H9 (cell line): ENCODE results near the gene KCNMB1. TPM values are rescaled to one million over a fixed set of nuclear protein-coding genes. Genes with fewer than 3 reads are reported as not detected.

Experiments used
- DNase-seq: peaks from one replicate; pipeline ENCODE4 v3.0.0-alpha.2; 2017
- H2AFZ ChIP-seq: one replicate; pipeline ENCODE4 v1.6.1; 2013; ENCODE audit warnings: mild to moderate bottlenecking, low read length, control low read depth, moderate library complexity
- H2AK5ac ChIP-seq: 2 replicates; pipeline ENCODE4 v1.6.1; 2013; ENCODE audit warnings: low read length, control low read depth, mixed read lengths; ENCODE audit not compliant: insufficient read length
- H2BK120ac ChIP-seq: one replicate; pipeline ENCODE4 v1.6.1; 2013; ENCODE audit warnings: low read depth, mild to moderate bottlenecking, low read length, control low read depth, inconsistent platforms; ENCODE audit not compliant: poor library complexity, severe bottlenecking
- H2BK12ac ChIP-seq: 2 replicates; pipeline ENCODE4 v1.6.1; 2013; ENCODE audit warnings: low read length, control low read depth, mixed read lengths, low read depth; ENCODE audit not compliant: insufficient read length
- H2BK15ac ChIP-seq: 2 replicates; pipeline ENCODE4 v1.6.1; 2013; ENCODE audit warnings: low read depth, low read length, control low read depth
- H2BK20ac ChIP-seq: one replicate; pipeline ENCODE4 v1.6.1; 2013; ENCODE audit warnings: low read depth, mild to moderate bottlenecking, low read length, control low read depth, inconsistent platforms; ENCODE audit not compliant: poor library complexity, severe bottlenecking
- H2BK5ac ChIP-seq: 2 replicates; pipeline ENCODE4 v1.6.1; 2013; ENCODE audit warnings: low read length, control low read depth, mixed read lengths; ENCODE audit not compliant: insufficient read length
- H3K14ac ChIP-seq: 2 replicates; pipeline ENCODE4 v1.6.1; 2013; ENCODE audit warnings: low read length, control low read depth; ENCODE audit not compliant: insufficient read depth
- H3K18ac ChIP-seq: 2 replicates; pipeline ENCODE4 v1.6.1; 2013; ENCODE audit warnings: low read depth, mild to moderate bottlenecking, mixed read lengths, low read length, control low read depth; ENCODE audit not compliant: insufficient read length
- H3K23ac ChIP-seq: 2 replicates; pipeline ENCODE4 v1.6.1; 2013; ENCODE audit warnings: low read length, control low read depth, mixed read lengths, low read depth; ENCODE audit not compliant: insufficient read length
- H3K23me2 ChIP-seq: 2 replicates; pipeline ENCODE4 v1.6.1; 2013; ENCODE audit warnings: low read depth, mild to moderate bottlenecking, mixed read lengths, low read length, control low read depth; ENCODE audit not compliant: insufficient read length, poor library complexity, severe bottlenecking
- H3K27ac ChIP-seq: 2 replicates; pipeline ENCODE4 v1.5.1; 2013; ENCODE audit warnings: low read length, control low read depth, mixed read lengths, low read depth; ENCODE audit not compliant: insufficient read length
- H3K27me3 ChIP-seq: 2 replicates; pipeline ENCODE4 v1.6.1; 2013; ENCODE audit warnings: low read length, control low read depth, inconsistent platforms; ENCODE audit not compliant: insufficient read depth
- H3K4ac ChIP-seq: 2 replicates; pipeline ENCODE4 v1.6.1; 2013; ENCODE audit warnings: low read depth, mild to moderate bottlenecking, control low read depth, inconsistent platforms, low read length, moderate library complexity
- H3K4me1 ChIP-seq: 2 replicates; pipeline ENCODE4 v1.6.1; 2013; ENCODE audit warnings: low read length, control low read depth, inconsistent platforms; ENCODE audit not compliant: insufficient read depth
- H3K4me2 ChIP-seq: 2 replicates; pipeline ENCODE4 v1.6.1; 2013; ENCODE audit warnings: low read length, control low read depth, mixed read lengths; ENCODE audit not compliant: insufficient read length, insufficient read depth
- H3K56ac ChIP-seq: 2 replicates; pipeline ENCODE4 v1.6.1; 2013; ENCODE audit warnings: low read depth, mild to moderate bottlenecking, mixed read lengths, low read length, control low read depth; ENCODE audit not compliant: insufficient read length
- H3K79me1 ChIP-seq: 2 replicates; pipeline ENCODE4 v1.6.1; 2013; ENCODE audit warnings: low read depth, mild to moderate bottlenecking, moderate library complexity, low read length, control low read depth, inconsistent platforms; ENCODE audit not compliant: insufficient read depth, poor library complexity, severe bottlenecking
- H3K79me2 ChIP-seq: 2 replicates; pipeline ENCODE4 v1.6.1; 2013; ENCODE audit warnings: low read length, control low read depth, inconsistent platforms; ENCODE audit not compliant: insufficient read depth
- H3K9ac ChIP-seq: 2 replicates; pipeline ENCODE4 v1.6.1; 2013; ENCODE audit warnings: low read length, control low read depth, mixed read lengths; ENCODE audit not compliant: insufficient read length; ENCODE audit errors: extremely low read depth
- H3K9me3 ChIP-seq: one replicate; pipeline ENCODE4 v1.6.1; 2013; ENCODE audit warnings: low read depth, low read length, inconsistent platforms; ENCODE audit not compliant: control insufficient read depth
- H3T11ph ChIP-seq: one replicate; pipeline ENCODE4 v1.6.1; 2013; ENCODE audit warnings: mild to moderate bottlenecking, low read length, control low read depth, inconsistent platforms
- H4K20me1 ChIP-seq: one replicate; pipeline ENCODE4 v1.6.1; 2013; ENCODE audit not compliant: control insufficient read depth, insufficient read length, insufficient read depth
- H4K5ac ChIP-seq: 2 replicates; pipeline ENCODE4 v1.6.1; 2013; ENCODE audit warnings: low read depth, mild to moderate bottlenecking, mixed read lengths, low read length, control low read depth; ENCODE audit not compliant: insufficient read length
- H4K8ac ChIP-seq: replicated peaks from 2 replicates; pipeline ENCODE4 v1.6.1; 2013; ENCODE audit warnings: low read length, control low read depth, mixed read lengths, low read depth; ENCODE audit not compliant: insufficient read length
- H4K91ac ChIP-seq: 2 replicates; pipeline ENCODE4 v1.6.1; 2013; ENCODE audit warnings: low read depth, mild to moderate bottlenecking, moderate library complexity, mixed read lengths, low read length, control low read depth; ENCODE audit not compliant: insufficient read length
- H3K27ac Mint-ChIP-seq, 3 experiments: 2 replicates in 2 of 3; 3 replicates in 1 of 3; pipeline ENCODE4 v1.8.0; 2020 to 2021; ENCODE audit warnings: mixed read lengths in 3 of 3, mild to moderate bottlenecking in 1 of 3, moderate library complexity in 1 of 3
- H3K27me3 Mint-ChIP-seq: 2 replicates; pipeline ENCODE4 v1.8.0; 2021; ENCODE audit warnings: low read depth, mild to moderate bottlenecking, moderate library complexity, mixed read lengths
- H3K36me3 Mint-ChIP-seq, 3 experiments: 2 replicates in 2 of 3; 3 replicates in 1 of 3; pipeline ENCODE4 v1.8.0; 2020 to 2021; ENCODE audit warnings: low read depth in 3 of 3, mixed read lengths in 3 of 3; ENCODE audit not compliant: insufficient read depth in 1 of 3
- H3K4me1 Mint-ChIP-seq, 2 experiments: 2 replicates each; pipeline ENCODE4 v1.8.0; 2020; ENCODE audit warnings: mixed read lengths in 2 of 2
- H3K4me3 Mint-ChIP-seq, 2 experiments: 2 replicates in 1 of 2; 3 replicates in 1 of 2; pipeline ENCODE4 v1.8.0; 2020 to 2021; ENCODE audit warnings: mild to moderate bottlenecking in 2 of 2, mixed read lengths in 2 of 2, moderate library complexity in 1 of 2
- H3K9me3 Mint-ChIP-seq, 2 experiments: 2 replicates in 1 of 2; 3 replicates in 1 of 2; pipeline ENCODE4 v1.8.0; 2020; ENCODE audit warnings: mild to moderate bottlenecking in 2 of 2, mixed read lengths in 2 of 2, moderate library complexity in 1 of 2
- WGBS: extraction: QIAGEN DNeasy Blood & Tissue Kit; methylation state at CpG from one replicate; pipeline ENCODE4 v1.1.7; 2013; ENCODE audit warnings: missing lambda C conversion rate, low lambda C conversion rate, mixed read lengths; ENCODE audit not compliant: insufficient read length; ENCODE audit errors: extremely low coverage; 5-methylcytosine and 5-hydroxymethylcytosine counted together
- total RNA-seq: library from RNA; stranded (reverse); gene quantifications from 2 replicates; pipeline ENCODE4 v1.2.1, GENCODE V29; 2021
- TF ChIP-seq, protein P1 (sequence below): fragments of 200-600 bp; sonication (generic); conservative IDR thresholded peaks from 3 replicates; pipeline ENCODE4 v1.8.0; 2021; ENCODE audit warnings: antibody characterized with exemption, mild to moderate bottlenecking

Gene KCNMB1
- total RNA-seq, 1 experiment from 2014 or later, result 0.28 TPM

DNA sequence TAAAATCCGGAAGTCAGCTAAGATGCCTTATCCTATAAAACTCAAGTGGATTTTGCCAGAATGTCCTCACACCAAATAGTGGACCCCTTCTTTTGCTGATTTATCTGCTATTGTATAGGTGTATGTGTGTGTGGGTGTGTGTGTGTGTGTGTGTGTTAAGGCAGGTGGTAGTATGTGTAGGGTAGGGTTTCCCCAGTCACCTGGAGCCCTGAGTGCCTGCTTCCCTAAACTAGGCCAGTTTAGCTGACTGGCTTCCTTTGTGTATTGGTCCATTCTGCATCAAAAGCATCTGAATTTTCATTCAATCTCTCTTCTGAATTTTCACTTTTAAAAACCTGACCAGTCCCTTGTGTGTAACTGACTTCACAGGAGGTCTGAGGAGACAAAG, 49.4 kb downstream of the KCNMB1 start:
- Mint-ChIP-seq H3K36me3 (peaks cover 0 to 28% (median 15%) of the 10 kb centered on the region in 3 experiments; a peak in 6 of 7 replicates), H3K4me1 (peaks cover 44 to 55% of the 10 kb centered on the region in 2 experiments), H3K27ac (peak overlapping the region in 2 of 3 experiments; percentile 36 to 61; a peak in 3 of 7 replicates), H3K4me3 (no peak overlapping the region), H3K9me3 (peaks cover 18 to 30% of the 10 kb centered on the region in 2 experiments), H3K27me3 (peaks cover 6% of the 10 kb centered on the region)
- Histone ChIP-seq H4K91ac (no peak overlapping the region), H3K79me2 (no peaks in the 10 kb centered on the region), H2BK12ac (no peak overlapping the region), H3K9ac (no peak overlapping the region), H2BK20ac (no peak overlapping the region), H4K5ac (no peak overlapping the region), H2BK5ac (no peak overlapping the region), H3K27me3 (no peaks in the 10 kb centered on the region), H3K79me1 (no peaks in the 10 kb centered on the region), H3K4ac (no peak overlapping the region), H2BK15ac (no peak overlapping the region), H3K4me2 (no peak overlapping the region), H4K20me1 (no peaks in the 10 kb centered on the region), H2AK5ac (no peak overlapping the region), H4K8ac (no peak overlapping the region), H3K23me2 (peaks cover 2% of the 10 kb centered on the region), H3K56ac (no peak overlapping the region), H3T11ph (no peak overlapping the region), H3K14ac (no peak overlapping the region), H2BK120ac (no peak overlapping the region), H3K27ac (no peak overlapping the region), H3K9me3 (peaks cover 11% of the 10 kb centered on the region), H2AFZ (no peak overlapping the region), H3K23ac (no peak overlapping the region), H3K18ac (no peak overlapping the region), H3K4me1 (no peaks in the 10 kb centered on the region; the same call in 1 of the 2 replicates)
- TF ChIP-seq, protein P1, sequence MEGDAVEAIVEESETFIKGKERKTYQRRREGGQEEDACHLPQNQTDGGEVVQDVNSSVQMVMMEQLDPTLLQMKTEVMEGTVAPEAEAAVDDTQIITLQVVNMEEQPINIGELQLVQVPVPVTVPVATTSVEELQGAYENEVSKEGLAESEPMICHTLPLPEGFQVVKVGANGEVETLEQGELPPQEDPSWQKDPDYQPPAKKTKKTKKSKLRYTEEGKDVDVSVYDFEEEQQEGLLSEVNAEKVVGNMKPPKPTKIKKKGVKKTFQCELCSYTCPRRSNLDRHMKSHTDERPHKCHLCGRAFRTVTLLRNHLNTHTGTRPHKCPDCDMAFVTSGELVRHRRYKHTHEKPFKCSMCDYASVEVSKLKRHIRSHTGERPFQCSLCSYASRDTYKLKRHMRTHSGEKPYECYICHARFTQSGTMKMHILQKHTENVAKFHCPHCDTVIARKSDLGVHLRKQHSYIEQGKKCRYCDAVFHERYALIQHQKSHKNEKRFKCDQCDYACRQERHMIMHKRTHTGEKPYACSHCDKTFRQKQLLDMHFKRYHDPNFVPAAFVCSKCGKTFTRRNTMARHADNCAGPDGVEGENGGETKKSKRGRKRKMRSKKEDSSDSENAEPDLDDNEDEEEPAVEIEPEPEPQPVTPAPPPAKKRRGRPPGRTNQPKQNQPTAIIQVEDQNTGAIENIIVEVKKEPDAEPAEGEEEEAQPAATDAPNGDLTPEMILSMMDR, result no peak
- no peak for DNase-seq
- no CpG with 5 or more reads among the region's 1 CpG for WGBS
